HK-2 (cell line): Measurements from ENCODE around the gene BLTP3B.

Experiments used
- DNase-seq: peaks from one replicate; pipeline ENCODE4 v3.0.0-alpha.2; 2018; ENCODE audit not compliant: unreplicated experiment

BLTP3B gene

DNA sequence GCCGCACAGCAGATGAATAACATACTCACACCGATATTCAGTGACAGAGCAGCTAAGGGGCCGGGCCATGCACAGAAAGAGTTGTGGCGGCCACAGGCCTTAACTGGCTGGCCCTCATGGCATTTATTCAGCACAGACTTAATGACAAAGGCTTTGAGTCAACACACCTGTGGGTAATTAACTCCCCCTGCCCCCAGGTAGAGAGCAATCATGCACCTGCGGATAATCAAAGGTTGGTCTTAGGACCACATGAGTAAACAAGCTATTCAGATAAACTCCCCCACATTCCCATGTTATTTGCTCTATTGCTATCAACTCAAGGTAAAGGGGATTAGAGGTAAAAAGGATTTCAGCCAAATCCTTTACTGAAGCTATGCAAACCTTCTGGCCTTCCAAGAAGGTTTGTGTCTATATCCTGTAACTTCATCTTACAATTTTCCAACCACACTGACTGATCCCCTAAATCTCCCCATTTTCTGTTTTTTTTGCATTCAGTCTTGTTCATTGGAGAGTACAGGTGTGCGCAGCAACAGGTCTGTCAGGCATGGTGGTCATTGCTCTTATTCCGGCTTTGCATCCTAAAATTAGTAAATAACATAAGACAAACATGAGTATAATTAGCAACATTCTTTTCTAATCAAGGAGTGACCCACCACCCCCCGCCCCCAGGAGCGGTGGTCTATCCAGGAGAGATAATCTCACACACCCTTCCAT lies 16.9 kb upstream of the BLTP3B start:
- no peak for DNase-seq

GRCh38 chr12:100158535-100158934 lies 15.9 kb upstream of the BLTP3B start:
- no peak for DNase-seq

- no peak for DNase-seq
Observed at GRCh38 chr12:100157427-100157821, 14.8 kb upstream of the BLTP3B start.

DNA sequence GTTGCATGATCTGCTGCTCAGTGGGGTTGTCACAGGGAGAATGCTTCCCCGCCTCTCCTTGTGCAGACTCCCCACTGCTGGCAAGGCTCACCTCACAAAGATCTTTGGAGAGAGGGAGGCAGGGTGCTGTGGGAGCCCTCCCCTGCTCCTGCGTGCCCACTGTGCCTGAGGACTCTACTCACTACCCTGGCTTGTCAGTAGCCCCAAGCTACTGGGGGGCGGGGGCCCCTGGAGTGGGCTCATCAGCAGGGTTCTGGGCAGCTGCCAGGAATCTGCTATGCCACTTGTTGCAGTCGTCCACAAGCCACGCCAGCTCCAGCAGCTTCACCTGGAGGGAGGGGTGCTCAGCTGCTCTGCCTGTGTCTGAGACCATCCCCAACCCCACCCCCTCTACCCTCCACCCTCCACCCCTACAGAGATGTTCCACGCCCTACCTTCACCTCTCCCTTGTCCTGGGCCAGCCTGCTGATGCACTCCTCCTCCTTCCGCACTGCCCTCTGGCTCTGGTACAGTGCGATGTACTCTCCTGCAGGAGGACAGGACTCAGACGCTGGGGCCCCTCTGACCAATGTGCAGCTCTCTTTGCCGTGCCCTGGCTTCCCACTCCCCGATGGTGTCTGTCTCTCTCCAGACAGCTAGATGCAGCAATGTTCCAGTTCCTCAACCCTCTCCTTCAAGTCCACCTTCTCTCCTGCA lies 14.2 kb upstream of the BLTP3B start:
- no peak for DNase-seq

- DNase-seq, result peak; percentile 74
Observed at GRCh38 chr12:100154474-100155247, 12.0 kb upstream of the BLTP3B start.

GRCh38 chr12:100153131-100153530 lies 10.5 kb upstream of the BLTP3B start:
- no peak for DNase-seq

GRCh38 chr12:100151769-100152168 lies 9.1 kb upstream of the BLTP3B start:
- DNase-seq, result no peak

GRCh38 chr12:100146252-100146651 lies 3.6 kb upstream of the BLTP3B start:
- DNase-seq, result no peak

DNA sequence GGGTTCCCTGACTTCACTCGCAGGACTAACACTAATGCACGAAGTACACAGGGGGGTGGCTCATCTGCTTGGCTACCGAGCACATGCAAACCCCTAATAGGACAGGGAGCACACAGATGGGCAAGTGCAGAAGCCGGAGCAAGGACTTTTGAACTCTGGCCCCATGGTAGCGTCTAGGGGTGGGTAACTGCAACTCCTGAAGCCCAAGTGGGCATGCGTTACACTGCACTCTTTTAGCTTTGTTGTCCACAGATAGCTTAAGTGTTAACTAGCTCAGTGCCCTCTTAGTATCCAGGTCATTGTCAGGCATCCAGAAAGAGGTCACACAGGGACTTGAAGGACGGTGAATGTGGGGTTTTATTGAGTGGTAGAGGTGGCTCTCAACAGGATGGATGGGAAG lies 3.0 kb upstream of the BLTP3B start:
- DNase-seq, result no peak

- peak; percentile 47 for DNase-seq
Observed at GRCh38 chr12:100141998-100142850, 450 bp downstream of the BLTP3B start.

GRCh38 chr12:100141666-100141997 lies 1.0 kb downstream of the BLTP3B start:
- DNase-seq, result no peak

DNA sequence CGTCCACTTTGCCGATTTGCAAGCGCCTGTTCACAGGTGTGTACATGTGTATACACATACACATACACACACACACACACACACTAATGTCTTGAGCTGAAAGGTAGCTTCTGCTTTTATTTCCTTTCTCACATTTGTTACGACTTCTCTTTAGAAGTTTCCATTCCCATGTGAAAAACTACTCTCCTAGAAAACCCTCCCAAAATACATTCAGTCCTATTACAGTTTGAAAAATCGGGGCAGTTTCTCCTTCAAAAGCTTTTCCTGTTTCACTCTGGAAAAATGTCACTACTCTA lies 3.9 kb downstream of the BLTP3B start:
- DNase-seq, result no peak

GRCh38 chr12:100138048-100138802 lies 4.4 kb downstream of the BLTP3B start:
- DNase-seq, result no peak

- DNase-seq, result no peak
Observed at GRCh38 chr12:100133200-100133599, 9.5 kb downstream of the BLTP3B start.

GRCh38 chr12:100128512-100128908 lies 14.2 kb downstream of the BLTP3B start:
- no peak for DNase-seq

GRCh38 chr12:100127766-100128511 lies 14.7 kb downstream of the BLTP3B start:
- no peak for DNase-seq

DNA sequence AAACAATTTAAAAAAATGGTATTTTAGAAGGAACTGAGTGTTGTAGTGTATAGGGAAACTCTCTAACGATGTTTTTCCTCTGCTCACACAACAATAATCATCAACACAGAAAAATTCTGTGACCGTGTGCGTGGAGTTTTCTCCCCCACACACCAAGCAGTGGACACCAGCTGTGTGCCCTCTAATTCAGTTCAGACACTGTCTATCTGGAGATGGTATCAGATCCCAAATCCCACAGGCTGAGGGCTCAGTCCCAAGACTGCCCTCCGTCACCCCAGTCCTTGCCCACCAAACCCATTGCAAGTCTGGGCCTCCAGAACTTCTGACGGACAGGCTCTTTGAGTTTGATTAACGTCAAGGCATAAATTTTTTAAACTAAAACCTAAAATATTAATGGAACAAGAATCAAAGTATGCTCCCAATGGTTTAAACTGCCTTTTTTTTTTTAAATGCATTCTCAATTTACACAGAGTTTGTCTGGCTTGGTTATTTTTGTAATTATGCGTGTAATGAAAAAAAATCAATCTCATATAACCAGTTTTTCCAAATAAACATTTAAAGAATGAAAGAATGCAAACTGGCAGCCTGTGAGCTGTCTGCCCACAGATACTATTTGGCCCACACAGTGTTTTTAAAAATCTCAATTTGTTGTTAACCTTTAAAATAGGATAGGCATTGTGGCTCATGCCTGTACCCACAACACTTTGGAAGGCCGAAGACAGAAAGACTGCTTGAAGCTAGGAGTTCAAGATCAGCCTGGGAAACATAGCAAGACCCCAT lies 19.2 kb downstream of the BLTP3B start:
- no peak for DNase-seq

- no peak for DNase-seq
Observed at GRCh38 chr12:100120355-100120754, 22.3 kb downstream of the BLTP3B start.

- DNase-seq, result no peak
Observed at GRCh38 chr12:100115291-100115690, 27.4 kb downstream of the BLTP3B start.

DNA sequence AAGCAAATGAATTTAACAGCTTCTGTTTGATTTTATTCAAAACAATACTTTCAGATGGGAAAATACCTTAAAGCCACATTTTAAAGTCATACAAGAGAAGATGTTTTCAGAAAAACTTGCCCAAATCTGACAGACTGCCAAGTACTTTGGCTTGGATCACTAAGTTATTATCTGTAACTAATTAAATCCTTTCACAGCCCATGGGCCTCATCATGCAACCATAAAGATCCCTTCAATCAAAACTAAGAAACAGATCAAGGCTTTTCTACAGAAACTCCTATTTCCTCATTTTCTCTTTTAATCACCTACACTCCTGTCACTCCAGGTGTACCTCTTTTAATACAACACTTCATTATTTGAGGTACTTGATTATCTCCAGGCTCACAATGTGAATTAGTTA lies 28.1 kb downstream of the BLTP3B start:
- no peak for DNase-seq
